Glomerular endothelial cell (primary cell): ENCODE results near the gene KDM2A. TPM values are rescaled to one million over a fixed set of nuclear protein-coding genes. Genes with fewer than 3 reads are reported as not detected.

Experiments
- DNase-seq: peaks from one replicate; pipeline ENCODE4 v3.0.0-alpha.2; 2011; ENCODE audit warnings: low read depth, low spot score; ENCODE audit errors: extremely low read depth
- total RNA-seq: library from RNA; depleted of rRNA; stranded (reverse); fragments of >200 nt; gene quantifications from 2 replicates; pipeline ENCODE4 v1.2.3, GENCODE V29; 2015

KDM2A gene
- total RNA-seq, 1 donor from 2014 or later = 55.2 TPM

DNA sequence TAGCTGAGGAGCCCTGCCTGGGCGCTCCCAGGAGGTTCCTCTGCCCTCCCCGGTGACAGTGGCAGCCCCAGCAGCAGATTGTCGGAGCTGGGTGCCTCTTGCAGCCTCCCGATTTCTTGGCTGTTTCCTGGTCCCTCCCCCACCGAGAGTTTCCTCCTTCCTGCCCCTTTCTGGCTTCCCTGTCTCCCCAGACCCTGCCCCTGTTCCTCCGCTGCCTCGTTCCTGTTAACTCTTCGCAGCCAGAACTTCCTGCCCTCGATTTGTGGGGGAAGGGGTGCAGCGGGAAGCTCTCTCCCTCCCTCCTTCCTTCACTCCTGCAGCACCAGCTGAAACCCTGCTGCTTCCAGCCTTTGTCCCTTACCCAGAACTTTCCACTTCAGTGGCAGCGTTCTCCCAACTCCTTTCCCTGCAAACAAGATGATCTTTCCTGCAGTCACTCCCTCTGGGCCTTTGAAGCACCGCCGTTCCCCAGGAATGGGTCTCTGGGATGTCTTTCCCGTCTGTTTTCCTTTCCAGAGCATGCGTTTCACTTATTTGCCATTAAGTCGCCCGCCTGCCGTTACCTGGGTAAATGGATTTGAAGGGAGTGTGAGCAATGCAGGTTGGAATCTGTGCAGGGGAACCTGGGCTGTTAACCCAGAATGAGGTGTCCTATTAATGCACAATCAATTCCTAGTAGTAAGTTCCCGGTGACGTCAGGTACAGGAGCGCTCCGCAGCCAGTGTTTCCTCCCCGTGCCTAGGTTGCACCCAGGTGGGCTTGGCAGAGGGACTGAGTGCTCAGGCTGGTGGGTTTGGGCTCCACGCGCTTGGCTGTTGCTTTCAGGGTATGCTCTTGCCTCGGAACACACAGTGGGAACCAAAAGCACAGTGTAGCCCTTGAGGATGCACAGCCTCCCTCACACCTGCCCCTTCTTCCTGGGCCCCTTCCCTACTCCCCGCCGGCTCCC, 151.5 kb downstream of the KDM2A start:
- DNase-seq = no peak

DNA sequence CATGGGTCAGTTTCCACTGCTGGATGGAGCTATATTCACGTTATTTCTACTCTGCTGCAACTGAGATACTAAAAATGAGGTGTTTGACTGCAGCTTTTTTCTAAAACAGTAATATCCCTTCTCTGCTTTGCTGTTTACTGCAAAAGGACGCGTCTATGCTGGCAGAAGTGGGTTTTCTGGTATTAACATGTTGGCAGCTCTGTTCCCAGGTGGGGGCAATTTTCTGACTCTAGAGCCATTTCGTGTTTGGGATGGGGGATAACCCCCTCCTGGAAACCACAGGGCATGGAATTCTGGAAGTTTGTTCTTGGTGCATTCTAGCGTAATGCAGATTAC, 152.1 kb downstream of the KDM2A start:
- no peak for DNase-seq

DNA sequence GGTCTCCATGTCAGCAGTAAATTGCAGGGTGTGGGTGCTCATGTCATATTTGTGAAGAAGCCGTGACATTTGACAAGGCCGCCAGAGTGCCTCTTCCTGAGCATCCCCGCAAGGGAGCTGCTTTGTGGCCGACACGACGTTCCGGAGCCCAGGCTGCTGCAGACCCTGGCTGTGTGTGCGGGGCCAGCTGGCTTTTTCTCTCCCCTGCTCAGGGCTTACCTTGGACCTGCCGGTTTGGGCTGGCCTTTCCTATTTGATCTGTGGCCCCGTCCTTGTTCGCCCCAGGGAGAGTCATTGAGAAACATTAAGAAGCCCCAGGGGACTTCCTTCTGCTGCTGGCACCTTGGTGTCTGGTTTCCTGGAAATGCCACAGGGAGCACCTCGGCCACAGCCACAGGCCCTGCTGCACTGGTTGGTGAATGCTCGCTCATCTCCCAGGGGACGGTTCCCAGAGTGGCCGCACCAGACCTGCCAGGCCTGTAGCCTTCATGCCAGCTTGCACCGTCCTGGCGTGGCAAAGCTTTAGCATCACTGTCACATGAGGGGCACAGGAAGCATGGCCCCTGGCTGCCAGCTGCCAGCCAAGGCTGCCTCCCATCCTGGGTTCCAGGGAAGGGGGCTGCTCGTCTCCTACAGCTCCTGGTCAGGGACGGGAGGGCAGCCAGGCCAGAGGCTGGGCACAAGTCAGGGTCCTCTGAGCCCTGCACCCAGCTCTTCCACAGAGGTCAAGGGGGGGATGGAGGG, 152.7 kb downstream of the KDM2A start:
- DNase-seq = no peak

DNA sequence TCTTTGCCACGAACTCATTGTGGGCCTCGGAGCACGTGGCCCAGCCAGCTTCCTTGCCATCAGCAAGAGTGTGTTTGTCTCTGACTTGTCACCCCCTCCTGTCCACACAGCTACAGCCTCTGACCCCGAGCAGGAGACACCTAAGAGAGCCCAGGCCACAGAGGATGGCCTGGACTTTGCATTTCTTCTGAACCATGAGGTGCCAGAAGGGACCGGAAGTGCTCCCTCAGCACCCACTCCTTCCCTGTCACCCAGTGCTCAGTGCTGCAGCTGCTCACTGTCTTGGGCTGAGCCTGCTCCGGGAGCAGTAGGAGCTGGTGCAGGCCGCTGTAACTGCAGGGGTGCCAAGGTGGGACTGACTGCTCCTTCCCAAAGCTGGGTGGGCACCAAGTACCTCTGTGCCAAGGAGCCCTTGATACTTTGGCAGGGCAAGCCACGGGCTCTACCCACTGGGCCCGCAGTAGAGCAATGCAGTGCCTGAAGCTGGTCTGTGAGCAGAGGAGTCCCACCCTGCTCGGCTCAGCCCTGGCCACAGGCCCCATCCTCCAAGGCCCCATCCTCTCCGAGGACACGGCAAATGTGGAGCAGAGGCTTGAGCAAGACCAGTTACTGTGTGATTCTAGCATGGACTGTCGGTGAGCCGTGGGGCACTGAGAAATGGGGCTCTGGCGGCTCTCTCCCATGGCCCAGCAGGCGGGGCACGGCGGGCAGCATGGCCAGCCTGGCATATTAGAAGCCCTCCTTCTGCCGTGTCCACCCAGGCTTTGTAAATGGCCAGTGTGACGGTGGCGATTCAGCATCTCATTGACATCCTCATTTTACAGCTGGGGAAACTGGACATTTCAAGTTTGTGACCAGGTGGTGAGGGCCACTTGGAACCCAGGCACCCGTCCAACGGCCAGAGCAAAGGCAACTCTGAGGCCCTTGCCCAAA, 153.5 kb downstream of the KDM2A start:
- no peak for DNase-seq

GRCh38 chr11:67273260-67273990, 154.4 kb downstream of the KDM2A start:
- no peak for DNase-seq

- DNase-seq = no peak
Measured at GRCh38 chr11:67274768-67275605, 155.9 kb downstream of the KDM2A start.

- no peak for DNase-seq
Measured at GRCh38 chr11:67275606-67276409, 156.7 kb downstream of the KDM2A start.

- DNase-seq = no peak
Measured at GRCh38 chr11:67276781-67277230, 157.7 kb downstream of the KDM2A start.

DNA sequence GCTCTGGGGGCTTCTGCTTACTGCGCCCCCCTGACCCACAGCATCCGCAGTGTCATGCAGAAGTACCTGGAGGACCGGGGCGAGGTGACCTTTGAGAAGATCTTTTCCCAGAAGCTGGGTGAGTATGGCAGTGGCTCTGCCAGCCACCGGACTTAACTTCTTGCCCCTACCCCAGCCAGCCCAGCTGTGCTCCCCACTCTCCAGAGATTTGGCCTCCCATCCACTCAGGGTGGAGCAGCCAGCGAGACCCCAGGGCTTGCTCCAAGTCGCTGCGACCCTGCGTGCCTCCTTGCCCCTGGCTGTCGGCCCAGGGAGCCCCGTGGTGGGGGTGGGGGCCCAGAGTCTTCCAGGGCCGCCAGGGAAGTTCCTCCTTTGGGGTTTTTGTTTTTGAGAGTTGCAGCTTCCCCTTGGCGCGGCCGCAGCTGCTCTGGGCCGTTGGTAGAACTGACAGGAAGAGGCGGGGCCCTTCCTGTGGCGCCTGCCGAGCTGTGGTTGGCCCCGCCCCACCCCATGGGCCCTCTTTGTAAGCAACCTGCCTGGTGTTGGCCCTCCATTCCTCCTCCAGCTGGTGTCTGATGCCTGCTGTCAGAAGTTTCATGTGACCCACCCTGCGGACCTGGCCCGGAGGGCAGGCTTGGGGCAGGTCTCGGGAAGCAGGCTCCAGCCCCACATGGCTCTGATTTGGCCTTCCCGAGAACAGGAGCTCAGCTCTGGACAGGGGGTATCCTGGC, 158.3 kb downstream of the KDM2A start:
- no peak for DNase-seq

DNA sequence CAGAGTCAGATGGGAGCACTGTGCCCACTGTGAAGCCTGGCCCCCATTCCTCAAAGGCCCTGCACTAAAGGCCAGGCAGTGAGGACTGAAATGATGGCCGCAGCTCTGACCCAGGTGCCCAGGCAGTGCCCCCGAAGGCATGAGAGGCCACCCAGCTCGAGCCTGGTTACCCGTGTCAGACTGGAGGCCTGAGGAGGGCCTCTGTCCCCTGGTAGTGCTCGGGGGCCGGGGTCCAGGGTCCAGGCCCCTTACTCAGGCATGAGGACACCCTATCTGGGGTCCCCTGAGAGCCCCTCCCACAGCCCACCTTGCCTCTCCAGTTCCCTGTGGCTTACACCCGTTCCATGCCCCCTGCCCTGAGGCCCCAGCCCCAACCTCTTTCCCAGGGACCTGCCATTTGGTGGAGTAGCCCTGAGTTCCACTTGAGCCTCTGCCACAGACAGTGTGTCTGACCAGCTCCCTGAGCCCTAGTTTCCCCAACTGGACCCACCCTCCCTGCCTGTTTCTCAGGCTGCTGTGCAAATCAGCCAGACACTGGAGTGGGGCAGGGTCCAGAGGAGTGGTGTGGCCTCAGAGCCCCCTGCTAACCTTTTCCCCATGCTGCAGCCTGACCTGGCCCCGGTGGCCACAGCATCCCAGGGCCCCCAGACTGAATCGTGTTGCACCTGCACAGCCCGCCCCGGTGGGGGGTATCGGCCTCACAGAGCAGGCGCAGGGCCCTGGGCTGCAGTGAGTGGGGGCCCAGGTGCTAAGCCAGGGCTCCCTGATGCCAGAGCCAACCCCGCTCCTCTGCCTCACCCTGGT, 159.3 kb downstream of the KDM2A start:
- DNase-seq = no peak

GRCh38 chr11:67278939-67279588, 160.0 kb downstream of the KDM2A start:
- no peak for DNase-seq

GRCh38 chr11:67279589-67280340, 160.7 kb downstream of the KDM2A start:
- DNase-seq = no peak

DNA sequence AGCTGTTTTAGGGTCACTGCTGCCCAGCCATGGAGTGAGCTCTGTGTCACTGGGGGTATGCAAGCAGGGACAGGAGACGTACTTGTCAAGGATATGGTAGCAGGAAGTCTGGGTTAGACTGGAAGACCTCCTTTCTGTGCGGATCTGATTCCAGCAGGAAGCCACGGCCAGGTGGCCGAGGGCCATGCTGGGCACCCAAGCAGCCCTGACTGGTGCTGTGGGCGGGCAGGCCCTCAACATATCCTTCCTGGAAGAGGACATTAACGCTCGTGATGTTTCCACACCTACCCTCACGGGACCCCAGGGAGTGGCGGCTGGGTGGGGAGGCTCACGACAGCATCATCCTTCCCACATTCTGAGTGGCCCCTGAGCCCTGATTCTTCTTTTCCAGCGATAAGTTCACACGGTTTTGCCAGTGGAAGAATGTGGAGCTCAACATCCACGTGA, 161.3 kb downstream of the KDM2A start:
- no peak for DNase-seq

- DNase-seq = no peak
Measured at GRCh38 chr11:67280788-67281551, 161.9 kb downstream of the KDM2A start.
